ENCODE measurements around the gene ZNF423.

ZNF423 gene

DNA sequence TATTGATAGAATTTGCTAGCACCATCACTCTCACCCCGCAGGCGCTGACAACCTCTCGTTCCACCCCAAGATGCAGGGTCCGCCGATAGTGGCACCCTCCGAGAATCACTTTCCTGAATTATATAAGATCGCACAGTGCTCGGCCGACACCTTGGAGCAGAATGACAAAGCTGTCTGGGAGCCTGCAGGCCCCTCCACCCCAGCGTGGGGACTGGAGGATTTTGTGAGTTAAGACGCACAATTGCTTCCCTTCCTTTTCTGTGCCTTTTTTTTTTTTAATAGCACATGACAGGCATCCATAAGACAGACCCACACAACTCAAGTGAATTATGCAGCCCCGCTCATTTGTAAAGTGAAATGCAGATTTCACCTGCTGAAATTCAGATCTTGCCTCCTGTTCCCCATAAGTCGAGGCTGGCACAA, 327.0 kb downstream of the ZNF423 start:
- Histone ChIP-seq H2BK15ac (ENCODE audit: low read depth, poor library complexity, severe bottlenecking) (no peak overlapping the region), H3K4me1 (ENCODE audit: control insufficient read depth, insufficient read depth, low read depth, low read length) (peaks cover 2% of the 10 kb centered on the region), H2BK120ac (ENCODE audit: low read depth, low read length) (no peak overlapping the region), H4K91ac (ENCODE audit: low read length) (no peak overlapping the region), H3K4me3 (ENCODE audit: insufficient read depth in 1 of 2, low read depth in 1 of 2, low read length in 2 of 2) (peak overlapping the region in 1 of 2 experiments; percentile 84), H3K36me3 (ENCODE audit: control insufficient read depth in 1 of 2, insufficient read depth in 2 of 2, low read depth in 1 of 2, low read length in 2 of 2) (no peaks in the 10 kb centered on the region), H2AK5ac (ENCODE audit: low read length, severe bottlenecking) (no peak overlapping the region), H2BK12ac (ENCODE audit: low read length in 2 of 2) (no peak overlapping the region), H3K23ac (ENCODE audit: low read length in 2 of 2) (no peak overlapping the region), H3K4ac (ENCODE audit: low read depth in 1 of 2, low read length in 2 of 2) (no peak overlapping the region), H2AFZ (ENCODE audit: low read depth, low read length) (no peak overlapping the region), H4K8ac (ENCODE audit: low read length) (no peak overlapping the region), H3K4me2 (ENCODE audit: low read length, poor library complexity, severe bottlenecking) (no peak overlapping the region), H3K14ac (ENCODE audit: low read length in 2 of 2) (no peak overlapping the region), H3K79me1 (replicated peaks; ENCODE audit: low read length, poor library complexity, severe bottlenecking) (no peaks in the 10 kb centered on the region), H3K18ac (ENCODE audit: low read depth in 1 of 2, low read length in 2 of 2) (no peak overlapping the region), H3K27ac (ENCODE audit: low read length, poor library complexity, severe bottlenecking) (no peak overlapping the region), H3K27me3 (ENCODE audit: control insufficient read depth in 1 of 2, insufficient read depth in 1 of 2, low read length in 2 of 2) (peaks cover 5 to 11% of the 10 kb centered on the region in 2 experiments), H2BK5ac (ENCODE audit: low read depth, low read length, poor library complexity, severe bottlenecking) (no peak overlapping the region), H3K9me3 (ENCODE audit: control insufficient read depth, low read length) (no peaks in the 10 kb centered on the region), H3K9ac (ENCODE audit: low read length) (peak overlapping the region; percentile 92)
- DNase-seq, result no peak
- 89% methylated on average over 12 of the region's 13 CpGs for WGBS

DNA sequence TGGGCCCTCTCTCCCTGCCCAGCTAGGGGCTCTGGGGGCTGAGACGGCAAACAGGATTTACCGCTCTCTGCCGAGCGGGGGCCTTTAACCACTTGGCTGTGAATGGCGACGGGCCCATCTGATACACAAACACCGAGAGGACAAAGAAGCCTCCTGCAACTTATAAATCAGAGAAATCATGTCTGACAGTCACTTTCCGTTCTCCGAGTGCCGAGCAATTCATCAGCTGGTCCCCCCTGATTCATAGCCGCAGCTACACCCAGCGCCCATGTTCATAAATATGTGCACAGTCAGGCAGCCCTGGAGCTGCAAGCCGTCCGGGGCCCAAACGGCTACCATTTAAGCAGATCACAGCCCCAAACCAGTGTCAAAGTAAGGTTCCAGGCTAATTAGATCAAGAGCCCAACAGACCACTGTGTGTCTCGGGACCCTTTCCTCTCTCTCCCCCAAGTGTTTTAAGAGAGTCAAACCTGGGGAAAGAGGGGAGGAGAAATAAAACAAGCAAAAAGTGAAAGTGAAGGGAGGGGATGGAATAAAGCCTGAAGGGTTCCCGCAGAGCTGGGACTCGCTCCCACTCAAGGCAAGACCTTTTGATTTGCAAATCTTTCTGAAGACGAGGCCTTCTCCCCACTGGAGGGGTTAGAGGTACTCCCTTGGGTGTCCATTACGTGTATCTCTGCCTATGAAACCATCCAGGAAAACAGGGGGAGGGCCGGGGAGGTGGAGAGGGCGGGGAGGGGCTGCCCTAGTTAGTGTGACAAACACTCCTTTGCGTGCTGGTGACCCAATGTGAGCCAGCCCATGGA, 327.6 kb downstream of the ZNF423 start:
- H3K9ac ChIP-seq (ENCODE audit: low read length), result peak overlapping the region; percentile 92
- H3K27ac ChIP-seq (ENCODE audit: low read length, poor library complexity, severe bottlenecking), result no peak overlapping the region
- H2AK5ac ChIP-seq (ENCODE audit: low read length, severe bottlenecking), result no peak overlapping the region
- no peak overlapping the region for H2BK120ac ChIP-seq (ENCODE audit: low read depth, low read length)
- H2BK5ac ChIP-seq (ENCODE audit: low read depth, low read length, poor library complexity, severe bottlenecking), result no peak overlapping the region
- peaks cover 0 to 5% of the 10 kb centered on the region in 2 experiments for H3K36me3 ChIP-seq (ENCODE audit: control insufficient read depth in 1 of 2, insufficient read depth in 2 of 2, low read depth in 1 of 2, low read length in 2 of 2)
- no peak overlapping the region for H4K8ac ChIP-seq (ENCODE audit: low read length)
- H3K4me2 ChIP-seq (ENCODE audit: low read length, poor library complexity, severe bottlenecking), result no peak overlapping the region
- H2BK12ac ChIP-seq (ENCODE audit: low read length in 2 of 2), result no peak overlapping the region
- H3K9me3 ChIP-seq (ENCODE audit: control insufficient read depth, low read length), result no peaks in the 10 kb centered on the region
- H2AFZ ChIP-seq (ENCODE audit: low read depth, low read length), result peak overlapping the region; percentile 15
- H3K79me1 ChIP-seq (replicated peaks; ENCODE audit: low read length, poor library complexity, severe bottlenecking), result no peaks in the 10 kb centered on the region
- no peak overlapping the region for H3K18ac ChIP-seq (ENCODE audit: low read depth in 1 of 2, low read length in 2 of 2)
- peak overlapping the region; percentile 65 for H2BK15ac ChIP-seq (ENCODE audit: low read depth, poor library complexity, severe bottlenecking)
- no peak overlapping the region for H4K91ac ChIP-seq (ENCODE audit: low read length)
- H3K23ac ChIP-seq (ENCODE audit: low read length in 2 of 2), result no peak overlapping the region
- peaks cover 0 to 11% of the 10 kb centered on the region in 2 experiments for H3K27me3 ChIP-seq (ENCODE audit: control insufficient read depth in 1 of 2, insufficient read depth in 1 of 2, low read length in 2 of 2)
- peak overlapping the region in 1 of 2 experiments; percentile 84 for H3K4me3 ChIP-seq (ENCODE audit: insufficient read depth in 1 of 2, low read depth in 1 of 2, low read length in 2 of 2)
- 46% methylated on average over 22 of the region's 23 CpGs for WGBS
- H3K4ac ChIP-seq (ENCODE audit: low read depth in 1 of 2, low read length in 2 of 2), result peak overlapping the region in 1 of 2 experiments; percentile 7
- H3K14ac ChIP-seq (ENCODE audit: low read length in 2 of 2), result no peak overlapping the region
- peak; percentile 23 for DNase-seq
- H3K4me1 ChIP-seq (ENCODE audit: control insufficient read depth, insufficient read depth, low read depth, low read length), result peaks cover 2% of the 10 kb centered on the region

DNA sequence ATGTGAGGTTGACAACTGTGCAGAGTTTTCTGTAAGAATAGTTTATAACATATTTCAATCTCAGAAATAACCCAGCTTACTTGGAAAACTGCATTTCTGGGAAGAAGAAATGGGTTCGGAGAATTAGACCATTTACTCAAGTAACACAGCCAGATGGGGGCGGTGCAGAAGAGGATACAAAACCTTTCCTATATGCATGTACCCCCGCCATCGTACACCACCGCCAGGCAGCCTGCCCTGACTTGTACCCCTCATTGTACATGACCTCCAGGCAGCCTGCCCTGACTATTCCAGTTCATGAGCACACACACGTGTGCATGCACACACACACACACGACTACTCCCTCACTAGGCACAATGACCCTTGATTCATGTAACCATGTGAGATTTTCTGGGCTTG, 328.3 kb downstream of the ZNF423 start:
- no peak overlapping the region for H2BK5ac ChIP-seq (ENCODE audit: low read depth, low read length, poor library complexity, severe bottlenecking)
- no peak overlapping the region for H3K27ac ChIP-seq (ENCODE audit: low read length, poor library complexity, severe bottlenecking)
- no peak overlapping the region for H3K4me2 ChIP-seq (ENCODE audit: low read length, poor library complexity, severe bottlenecking)
- H3K79me1 ChIP-seq (replicated peaks; ENCODE audit: low read length, poor library complexity, severe bottlenecking), result no peaks in the 10 kb centered on the region
- H3K36me3 ChIP-seq (ENCODE audit: control insufficient read depth in 1 of 2, insufficient read depth in 2 of 2, low read depth in 1 of 2, low read length in 2 of 2), result peaks cover 3 to 11% of the 10 kb centered on the region in 2 experiments
- H3K27me3 ChIP-seq (ENCODE audit: control insufficient read depth in 1 of 2, insufficient read depth in 1 of 2, low read length in 2 of 2), result peaks cover 0 to 11% of the 10 kb centered on the region in 2 experiments
- H2BK120ac ChIP-seq (ENCODE audit: low read depth, low read length), result no peak overlapping the region
- H2AFZ ChIP-seq (ENCODE audit: low read depth, low read length), result no peak overlapping the region
- no peak overlapping the region for H2BK15ac ChIP-seq (ENCODE audit: low read depth, poor library complexity, severe bottlenecking)
- no peak overlapping the region for H2AK5ac ChIP-seq (ENCODE audit: low read length, severe bottlenecking)
- peaks cover 2% of the 10 kb centered on the region for H3K4me1 ChIP-seq (ENCODE audit: control insufficient read depth, insufficient read depth, low read depth, low read length)
- WGBS, result 84% methylated on average over 7 of the region's 7 CpGs
- peak overlapping the region in 1 of 2 experiments; percentile 84 for H3K4me3 ChIP-seq (ENCODE audit: insufficient read depth in 1 of 2, low read depth in 1 of 2, low read length in 2 of 2)
- H3K9me3 ChIP-seq (ENCODE audit: control insufficient read depth, low read length), result no peaks in the 10 kb centered on the region
- no peak for DNase-seq
- no peak overlapping the region for H3K4ac ChIP-seq (ENCODE audit: low read depth in 1 of 2, low read length in 2 of 2)
- H2BK12ac ChIP-seq (ENCODE audit: low read length in 2 of 2), result peak overlapping the region in 1 of 2 experiments; percentile 21
- H4K8ac ChIP-seq (ENCODE audit: low read length), result no peak overlapping the region
- peak overlapping the region; percentile 92 for H3K9ac ChIP-seq (ENCODE audit: low read length)
- H3K23ac ChIP-seq (ENCODE audit: low read length in 2 of 2), result peak overlapping the region in 1 of 2 experiments; percentile 23
- no peak overlapping the region for H4K91ac ChIP-seq (ENCODE audit: low read length)
- H3K14ac ChIP-seq (ENCODE audit: low read length in 2 of 2), result peak overlapping the region in 1 of 2 experiments; percentile 35
- no peak overlapping the region for H3K18ac ChIP-seq (ENCODE audit: low read depth in 1 of 2, low read length in 2 of 2)

DNA sequence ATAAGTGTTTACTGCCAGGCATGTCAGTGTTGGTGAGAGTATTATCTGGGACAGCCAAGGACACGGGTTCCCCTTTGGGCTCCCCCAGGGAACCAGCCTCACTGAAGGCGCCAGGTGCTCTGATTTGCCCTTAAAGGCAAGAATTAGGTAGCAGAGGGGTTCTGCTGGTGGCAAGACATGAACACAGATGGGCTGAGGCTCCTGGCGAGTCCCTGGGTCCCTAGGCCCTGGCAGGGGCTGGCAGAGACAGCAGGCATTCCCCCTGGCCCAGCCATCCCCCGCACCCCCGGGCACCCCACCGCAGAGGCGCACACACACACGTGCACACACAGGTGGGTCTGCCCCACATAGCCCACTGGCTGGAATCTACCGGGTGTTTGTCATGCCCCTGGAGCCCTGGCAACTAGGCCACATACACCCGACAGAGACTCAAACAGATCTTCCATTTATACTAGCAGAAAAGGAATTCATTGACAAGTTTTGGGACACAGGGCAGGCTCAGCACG, 329.0 kb downstream of the ZNF423 start:
- Histone ChIP-seq H2AK5ac (ENCODE audit: low read length, severe bottlenecking) (no peak overlapping the region), H3K27ac (ENCODE audit: low read length, poor library complexity, severe bottlenecking) (no peak overlapping the region), H3K9ac (ENCODE audit: low read length) (no peak overlapping the region), H3K4ac (ENCODE audit: low read depth in 1 of 2, low read length in 2 of 2) (no peak overlapping the region), H2BK120ac (ENCODE audit: low read depth, low read length) (no peak overlapping the region), H3K23ac (ENCODE audit: low read length in 2 of 2) (no peak overlapping the region), H3K4me3 (ENCODE audit: insufficient read depth in 1 of 2, low read depth in 1 of 2, low read length in 2 of 2) (no peak overlapping the region), H4K91ac (ENCODE audit: low read length) (no peak overlapping the region), H3K27me3 (ENCODE audit: control insufficient read depth in 1 of 2, insufficient read depth in 1 of 2, low read length in 2 of 2) (peaks cover 0 to 11% of the 10 kb centered on the region in 2 experiments), H3K9me3 (ENCODE audit: control insufficient read depth, low read length) (no peaks in the 10 kb centered on the region), H2BK5ac (ENCODE audit: low read depth, low read length, poor library complexity, severe bottlenecking) (no peak overlapping the region), H3K36me3 (ENCODE audit: control insufficient read depth in 1 of 2, insufficient read depth in 2 of 2, low read depth in 1 of 2, low read length in 2 of 2) (peaks cover 7 to 17% of the 10 kb centered on the region in 2 experiments), H2AFZ (ENCODE audit: low read depth, low read length) (no peak overlapping the region), H3K79me1 (replicated peaks; ENCODE audit: low read length, poor library complexity, severe bottlenecking) (no peaks in the 10 kb centered on the region), H3K14ac (ENCODE audit: low read length in 2 of 2) (no peak overlapping the region), H3K18ac (ENCODE audit: low read depth in 1 of 2, low read length in 2 of 2) (no peak overlapping the region), H4K8ac (ENCODE audit: low read length) (no peak overlapping the region), H3K4me1 (ENCODE audit: control insufficient read depth, insufficient read depth, low read depth, low read length) (peaks cover 2% of the 10 kb centered on the region), H3K4me2 (ENCODE audit: low read length, poor library complexity, severe bottlenecking) (no peak overlapping the region), H2BK12ac (ENCODE audit: low read length in 2 of 2) (no peak overlapping the region), H2BK15ac (ENCODE audit: low read depth, poor library complexity, severe bottlenecking) (no peak overlapping the region)
- 93% methylated on average over 11 of the region's 11 CpGs for WGBS
- no peak for DNase-seq

Data from mesenchymal stem cell (in vitro differentiated cells and primary cell).